GM03348 (cell line): ENCODE results near the gene C2.
"Not testable (repeated sequence)": the region's sequence is repeated elsewhere in the genome, so short reads cannot be mapped to it uniquely, and the experiment has no call there.

ENCODE experiments used
- DNase-seq: peaks from one replicate; pipeline ENCODE4 v3.0.0; 2012; ENCODE audit warnings: low spot score

The C2 gene

GRCh38 chr6:31979238-31979898 is 51.9 kb downstream of the C2 start:
- DNase-seq, result no peak

GRCh38 chr6:31980195-31980876 is 52.8 kb downstream of the C2 start:
- not testable (repeated sequence) for DNase-seq

GRCh38 chr6:31980998-31981397 is 53.5 kb downstream of the C2 start:
- not testable (repeated sequence) for DNase-seq

- not testable (repeated sequence) for DNase-seq
These were observed 54.2 kb downstream of the C2 start, which contains the start of gene C4A for GRCh38 chr6:31981744-31982143. TSS of gene C4A (plus strand) at chr6:31982057. CDS start at chr6:31982108, 51 bp downstream.

- DNase-seq, result not testable (repeated sequence)
These were observed 61.8 kb downstream of the C2 start for GRCh38 chr6:31989363-31989762.

- DNase-seq, result not testable (repeated sequence)
These were observed 66.9 kb downstream of the C2 start for GRCh38 chr6:31994421-31994820.
